ENCODE results near the gene CCR3.

- no peak for TF ChIP-seq POLR2A (IDR thresholded peaks at IDR 0.05)
- no peak for TF ChIP-seq CTCF (IDR thresholded peaks at IDR 0.05)
- no peak for TF ChIP-seq POLR2AphosphoS5 (IDR thresholded peaks at IDR 0.05)
- no peak for TF ChIP-seq EP300 (IDR thresholded peaks at IDR 0.05)
These were observed 38.0 kb downstream of the CCR3 start for GRCh38 chr3:46280105-46280797.
